GM21737 (cell line): ENCODE data around the gene ENOX2.

ENCODE experiments used
- ATAC-seq: cut with Tn5 transposase; IDR thresholded peaks from one replicate; pipeline ENCODE4 v1.9.1; 2021; ENCODE audit warnings: mild to moderate bottlenecking, moderate library complexity; ENCODE audit not compliant: unreplicated experiment

ENOX2 gene

DNA sequence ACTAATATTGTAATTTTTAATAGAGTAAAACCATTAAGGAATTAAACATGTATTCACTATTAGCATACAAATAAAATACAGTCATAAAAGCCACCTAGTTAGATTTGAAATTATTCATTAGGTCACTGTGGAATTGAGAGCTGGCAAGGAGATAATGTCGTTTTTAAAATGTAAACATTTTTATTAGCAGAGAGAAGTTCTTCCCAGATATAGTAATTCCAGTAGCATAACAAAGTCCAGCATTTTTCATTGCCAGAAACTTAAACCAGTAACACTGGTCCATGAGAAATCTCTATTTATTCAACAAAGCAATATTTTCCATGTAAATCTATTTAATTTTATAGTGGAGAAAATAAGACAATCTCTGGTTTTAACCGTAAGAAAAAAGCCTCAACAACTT, 17.5 kb downstream of the ENOX2 start:
- no peak for ATAC-seq

DNA sequence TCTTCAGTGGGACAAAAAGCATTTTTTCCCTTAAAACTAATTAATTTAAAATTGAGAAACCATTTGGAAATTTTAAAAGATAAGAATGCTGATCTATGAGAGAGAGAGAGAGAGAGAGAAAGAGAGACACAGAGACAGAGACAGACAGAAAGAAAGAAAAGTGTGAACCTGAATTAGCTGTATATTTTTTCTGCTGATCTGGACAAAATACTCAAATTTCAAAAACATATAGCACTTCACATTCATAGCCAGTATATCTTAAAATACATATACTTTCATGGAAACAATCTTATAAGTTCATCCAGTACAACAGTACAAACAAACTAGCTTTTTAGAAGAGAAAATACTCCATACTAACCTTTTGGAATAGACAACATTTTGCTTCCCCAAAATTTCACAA, 18.4 kb downstream of the ENOX2 start:
- ATAC-seq, result no peak

DNA sequence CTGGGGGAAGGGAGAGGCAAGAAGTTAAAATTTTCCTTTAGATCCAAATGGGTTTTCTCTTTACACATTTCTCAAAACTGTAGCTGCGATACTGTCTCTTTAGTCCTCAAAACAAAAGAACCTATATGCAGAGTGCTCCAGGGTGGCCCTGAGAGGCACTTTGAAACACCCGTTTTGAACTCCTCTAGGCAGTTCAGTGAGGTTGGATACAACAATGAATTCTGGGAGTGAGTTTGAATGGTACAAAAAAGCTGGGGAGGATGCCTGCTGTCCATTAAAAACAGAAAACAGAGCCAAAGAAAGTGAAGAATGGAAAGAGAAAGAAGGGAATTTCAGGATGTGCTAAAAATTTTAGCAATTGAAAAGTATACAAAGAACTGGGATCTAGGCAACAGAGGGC, 23.1 kb downstream of the ENOX2 start:
- no peak for ATAC-seq

DNA sequence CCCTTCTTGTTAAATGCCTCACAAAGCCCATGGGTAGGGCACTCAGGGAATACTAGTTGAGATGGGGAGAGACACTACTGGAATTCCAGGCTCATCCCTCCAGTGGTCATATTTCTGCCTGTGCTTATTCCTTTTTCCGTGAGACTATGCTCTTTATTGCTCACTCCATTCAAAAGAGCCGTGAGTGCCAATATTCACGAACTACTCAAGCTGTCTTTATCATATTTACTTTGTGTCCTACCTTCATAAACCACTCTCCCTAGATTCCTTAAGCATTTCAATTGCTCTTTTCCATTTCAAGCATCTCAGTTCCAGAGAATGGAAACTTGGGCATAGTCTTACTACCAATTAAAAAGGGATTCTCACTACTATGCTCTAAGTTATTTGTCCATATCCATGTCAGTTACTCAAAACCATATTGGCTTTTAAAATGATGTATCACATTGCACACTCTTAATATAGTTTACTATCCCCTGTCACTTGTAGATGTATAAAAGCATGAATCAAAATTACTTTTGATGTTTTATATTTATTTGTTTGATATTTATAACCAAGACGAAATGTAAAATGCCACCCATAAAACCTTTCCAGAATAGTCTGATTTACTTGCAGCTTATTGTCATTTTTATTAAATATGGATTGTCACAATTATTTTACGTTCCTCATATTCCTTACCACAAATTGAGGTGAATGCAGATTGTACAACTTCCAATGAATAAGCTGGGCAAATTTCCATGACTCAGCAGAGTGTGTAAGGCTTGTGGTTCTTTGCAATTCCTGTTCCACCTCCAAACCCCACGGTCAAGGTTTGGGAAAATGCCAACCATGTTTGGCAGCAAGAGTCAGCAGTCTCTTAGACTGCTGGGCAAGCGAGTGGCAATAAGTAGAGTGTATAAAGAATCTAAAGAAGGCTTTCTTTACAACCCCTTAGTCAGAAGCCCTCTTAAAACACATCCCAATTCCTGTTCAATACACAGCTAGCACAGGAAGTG, 24.4 kb downstream of the ENOX2 start:
- no peak for ATAC-seq

DNA sequence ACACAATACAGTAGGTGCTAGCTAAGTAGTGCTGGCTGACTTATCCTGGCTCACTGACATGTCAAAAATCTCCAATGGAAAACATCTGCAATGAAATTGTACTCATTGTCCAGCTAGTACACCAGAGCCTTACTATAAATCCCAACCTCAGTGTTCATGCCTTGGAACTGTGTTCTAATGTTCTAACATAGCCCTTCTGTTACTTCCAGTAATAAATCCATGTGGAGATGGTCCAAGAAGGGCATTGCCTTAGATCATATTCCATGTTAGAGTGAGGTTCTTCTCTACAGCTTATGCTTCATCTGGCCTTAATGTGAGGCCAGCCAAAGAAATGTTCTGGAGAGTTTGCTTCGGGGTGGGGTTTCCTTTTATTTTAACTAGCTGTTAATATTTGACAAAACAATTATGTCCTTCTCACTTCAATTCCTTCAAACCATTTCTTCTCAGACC, 25.1 kb downstream of the ENOX2 start:
- ATAC-seq, result no peak

DNA sequence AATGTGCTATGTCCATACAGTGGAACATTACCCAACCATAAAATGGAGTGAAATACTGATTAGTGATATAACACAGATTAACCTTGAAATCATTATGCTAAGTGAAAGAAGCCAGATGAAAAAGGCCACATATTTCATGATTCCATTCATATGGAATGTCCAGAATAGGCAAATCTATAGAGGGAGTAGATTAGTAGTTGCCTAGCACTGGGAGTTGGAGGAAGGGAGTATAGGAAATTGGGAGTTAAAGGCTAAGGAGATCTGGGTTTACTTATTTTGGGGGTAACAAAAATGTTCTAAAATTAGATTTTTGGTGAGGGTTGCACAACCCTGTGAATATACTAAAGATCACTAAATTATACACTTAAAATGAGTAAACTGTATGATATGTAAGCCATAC, 26.8 kb downstream of the ENOX2 start:
- ATAC-seq, result no peak

DNA sequence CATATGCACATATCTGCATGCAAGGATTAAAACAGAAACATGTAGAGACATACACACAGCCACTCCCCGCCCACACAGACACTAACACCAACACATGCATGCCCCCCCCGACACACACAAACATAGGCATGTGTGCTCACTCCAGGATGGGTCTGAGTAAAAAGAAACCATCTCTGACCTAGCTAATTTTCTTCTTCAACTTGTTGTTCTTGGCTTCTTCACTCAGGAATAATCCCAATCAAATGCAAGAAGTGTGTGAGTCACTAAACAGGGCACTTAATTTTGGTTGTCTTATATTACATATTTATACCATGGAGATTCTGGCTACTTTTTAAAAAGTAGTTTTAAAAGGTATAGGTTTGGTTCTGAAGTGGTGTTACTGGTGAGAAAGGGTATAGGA, 28.3 kb downstream of the ENOX2 start:
- no peak for ATAC-seq

DNA sequence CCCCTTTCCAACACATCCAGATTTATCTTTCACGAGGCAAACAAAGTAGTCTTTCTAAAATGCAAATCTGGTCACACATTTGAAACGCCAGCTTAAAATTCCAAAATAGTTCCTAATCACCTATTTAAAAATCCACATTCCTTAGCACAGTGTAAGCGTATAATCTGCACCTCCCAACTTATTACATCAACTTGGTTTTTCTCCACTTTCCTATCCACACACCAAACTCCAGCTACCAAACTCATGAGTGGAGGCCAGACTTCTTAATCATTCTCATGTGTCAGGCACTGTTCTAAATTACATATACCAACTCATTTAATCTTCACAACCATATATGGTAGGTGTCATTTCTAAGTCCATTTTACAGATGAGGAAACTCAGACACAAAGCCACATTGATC, 33.8 kb downstream of the ENOX2 start:
- no peak for ATAC-seq

DNA sequence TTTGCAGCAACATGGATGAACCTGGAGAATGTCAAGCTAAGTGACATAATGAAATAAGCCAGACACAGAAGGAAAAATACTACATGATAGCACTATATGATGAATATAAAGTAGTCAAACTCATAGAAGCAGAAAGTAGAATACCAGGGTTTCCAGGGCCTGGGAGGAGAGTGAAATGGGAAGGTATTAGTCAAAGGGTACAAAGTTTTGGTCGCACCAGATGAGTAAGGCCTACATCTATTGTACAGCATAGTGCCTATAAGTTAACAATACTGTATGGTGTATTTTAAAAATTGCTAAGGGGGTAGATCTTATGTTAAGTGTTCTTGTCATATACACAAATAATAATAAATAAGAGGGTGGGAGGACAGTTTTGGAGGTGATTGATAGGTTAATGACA, 41.5 kb downstream of the ENOX2 start:
- no peak for ATAC-seq

DNA sequence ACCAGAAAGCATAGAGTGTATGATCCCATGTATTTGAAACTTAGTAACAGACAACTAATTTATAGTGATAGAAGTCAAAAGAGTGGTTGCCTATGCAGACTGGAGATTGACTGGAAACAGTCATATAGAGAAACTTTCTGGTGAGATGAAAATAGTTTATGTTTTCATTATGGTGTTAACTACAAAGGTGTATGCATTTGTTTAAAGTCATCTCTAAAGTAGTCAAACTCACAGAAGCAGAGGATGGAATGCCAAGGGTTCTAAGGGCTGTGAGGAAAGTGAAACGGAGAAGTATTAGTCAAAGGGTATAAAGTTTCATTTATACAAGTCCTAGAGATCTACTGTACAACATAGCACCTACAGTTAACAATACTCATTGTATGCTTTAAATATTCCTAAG, 45.8 kb downstream of the ENOX2 start:
- ATAC-seq, result peak; percentile 89

DNA sequence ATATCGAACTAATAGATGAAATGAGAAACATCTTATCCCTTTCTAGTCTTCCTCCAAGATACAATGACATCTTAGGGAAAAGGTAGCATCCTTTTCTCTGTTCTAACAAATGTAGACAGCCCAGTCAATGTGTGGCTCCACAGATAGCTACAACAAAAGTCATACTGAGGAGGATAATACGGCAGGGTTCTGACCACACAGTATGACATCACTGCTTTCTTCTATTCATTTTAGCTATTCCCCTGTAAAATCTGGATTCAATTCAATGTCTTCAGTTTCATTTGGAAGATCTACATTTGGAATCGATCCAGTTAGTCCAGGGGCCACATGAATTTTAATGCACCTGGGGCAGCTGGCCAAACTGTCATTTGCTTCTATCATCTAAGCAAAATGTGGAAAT, 51.4 kb downstream of the ENOX2 start:
- ATAC-seq, result no peak

DNA sequence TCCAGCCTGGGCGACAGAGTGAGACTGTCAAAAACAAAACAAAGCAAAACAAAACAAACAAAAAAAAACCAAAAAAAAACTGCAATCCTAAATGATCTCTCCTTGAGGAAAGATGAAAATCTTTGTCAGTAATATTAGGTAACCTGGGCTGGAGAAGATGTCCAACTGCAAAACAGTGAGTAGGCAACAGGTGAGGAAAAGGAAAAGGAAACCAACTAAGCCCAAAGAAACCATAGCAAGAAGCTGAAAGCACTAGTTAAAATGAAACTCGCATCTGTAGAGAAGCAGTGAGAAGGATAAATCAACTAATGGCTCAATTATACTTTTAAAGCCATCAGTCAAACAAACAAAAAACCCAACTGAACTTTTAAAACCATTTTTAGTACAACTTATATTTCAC, 54.2 kb downstream of the ENOX2 start:
- peak; percentile 79 for ATAC-seq

DNA sequence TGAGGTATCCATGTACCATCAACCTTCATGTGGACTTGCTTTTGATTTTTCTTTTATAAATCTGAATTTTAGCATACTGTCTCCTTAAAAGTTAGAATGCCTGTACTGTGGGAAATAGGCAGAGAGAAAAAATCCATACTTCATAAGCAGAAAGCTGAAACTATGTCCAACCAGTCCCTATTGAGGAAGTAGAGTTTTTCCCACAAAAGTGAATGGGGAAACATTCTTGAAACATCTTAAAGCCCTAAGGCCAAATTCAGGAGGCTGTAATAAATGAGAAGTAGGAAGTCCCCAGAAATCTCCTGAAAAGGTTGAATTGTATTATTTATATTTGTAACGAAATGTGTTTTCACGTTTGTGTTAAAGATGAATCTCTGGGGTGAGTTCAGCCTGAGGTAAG, 56.3 kb downstream of the ENOX2 start:
- ATAC-seq, result no peak

DNA sequence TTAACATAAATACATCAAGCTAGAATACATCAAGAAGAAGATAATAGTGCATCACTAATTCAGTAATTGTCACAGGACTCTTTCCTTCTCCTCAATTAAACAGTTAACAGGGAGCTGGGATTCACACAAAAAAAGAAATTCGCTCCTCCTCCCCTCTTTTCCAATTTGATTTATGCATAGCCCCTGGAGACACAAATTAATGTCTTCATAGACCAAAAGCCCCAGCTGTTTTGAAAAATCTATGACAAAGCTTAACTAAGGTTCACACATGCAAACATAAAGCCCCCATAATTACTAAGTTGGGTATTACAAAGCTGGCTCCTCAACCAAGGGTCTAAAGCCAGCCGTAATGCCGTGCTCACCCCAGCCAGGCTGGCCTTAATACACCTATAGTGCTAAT, 61.2 kb downstream of the ENOX2 start:
- no peak for ATAC-seq

DNA sequence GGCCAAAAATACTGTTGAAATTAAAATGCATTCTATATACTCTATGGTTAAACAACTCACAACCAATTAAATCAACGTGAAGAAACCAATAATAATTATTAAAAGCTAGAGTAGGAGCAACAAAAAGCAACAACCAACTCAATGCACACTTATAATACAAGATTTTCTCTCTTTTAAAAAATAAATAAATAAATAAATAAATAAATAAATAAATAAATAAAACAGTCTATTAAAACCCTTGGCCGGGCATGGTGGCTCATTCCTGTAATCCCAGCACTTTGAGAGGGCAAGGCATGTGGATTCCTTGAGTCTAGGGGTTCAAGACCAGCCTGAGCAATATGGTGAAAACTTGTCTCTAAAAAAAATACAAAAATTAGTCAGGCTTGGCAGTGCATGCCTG, 62.7 kb downstream of the ENOX2 start:
- no peak for ATAC-seq

DNA sequence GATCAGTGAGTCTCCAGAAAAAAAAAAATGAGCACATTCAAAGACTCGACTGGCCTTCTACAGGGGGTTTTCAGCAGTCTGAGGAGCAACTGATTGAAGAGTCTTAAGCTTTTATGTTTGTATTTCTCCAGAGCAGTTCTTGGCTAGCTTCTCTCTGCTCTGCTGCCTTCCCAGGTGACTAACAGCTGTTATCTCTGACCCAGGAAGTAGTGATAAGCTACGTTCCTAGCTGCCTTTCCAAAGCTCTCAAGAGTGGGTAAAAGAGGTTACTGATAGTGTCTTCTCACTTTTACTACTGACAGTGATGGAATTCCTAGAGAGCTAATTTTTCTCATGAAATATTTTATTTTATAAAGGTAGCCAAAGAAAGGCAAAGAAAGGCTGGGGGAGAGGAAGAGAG, 66.6 kb downstream of the ENOX2 start:
- no peak for ATAC-seq

DNA sequence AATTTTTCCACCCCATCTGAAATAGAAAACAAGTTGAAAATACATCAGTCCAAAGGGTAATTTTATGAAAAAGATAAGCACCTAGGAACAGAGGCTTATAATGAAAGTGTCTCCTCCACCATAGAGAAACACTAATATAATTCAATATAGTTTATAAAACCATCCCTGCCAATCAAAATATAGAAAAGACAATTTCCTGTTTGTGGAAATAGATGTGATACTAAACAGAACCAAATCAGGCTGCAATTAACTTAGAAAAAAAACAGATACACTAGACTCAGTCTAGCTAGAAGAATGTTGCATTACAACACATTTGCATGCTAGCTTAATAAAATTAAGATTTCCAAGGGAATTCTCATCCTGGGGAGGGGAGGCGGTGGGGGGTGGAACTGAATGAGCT, 68.2 kb downstream of the ENOX2 start:
- ATAC-seq, result no peak

DNA sequence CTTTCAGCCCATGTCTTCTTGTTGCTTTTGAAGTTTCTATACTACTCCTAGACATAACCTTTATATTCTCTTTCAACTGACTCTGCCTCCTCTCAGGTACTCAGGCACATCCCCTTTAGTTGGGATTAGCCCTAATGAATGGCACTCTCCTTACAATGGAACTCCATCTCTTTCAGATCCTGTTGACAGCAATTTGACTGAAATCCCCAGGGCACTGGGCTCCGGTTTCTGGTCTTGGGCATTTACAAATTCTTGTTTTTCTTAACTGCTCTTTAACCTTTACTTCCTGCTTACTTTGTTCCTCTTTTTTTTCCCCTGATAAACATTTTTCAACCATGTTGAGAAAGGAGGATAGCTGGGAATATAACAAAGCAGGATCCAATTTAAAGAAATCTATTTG, 68.9 kb downstream of the ENOX2 start:
- ATAC-seq, result no peak

DNA sequence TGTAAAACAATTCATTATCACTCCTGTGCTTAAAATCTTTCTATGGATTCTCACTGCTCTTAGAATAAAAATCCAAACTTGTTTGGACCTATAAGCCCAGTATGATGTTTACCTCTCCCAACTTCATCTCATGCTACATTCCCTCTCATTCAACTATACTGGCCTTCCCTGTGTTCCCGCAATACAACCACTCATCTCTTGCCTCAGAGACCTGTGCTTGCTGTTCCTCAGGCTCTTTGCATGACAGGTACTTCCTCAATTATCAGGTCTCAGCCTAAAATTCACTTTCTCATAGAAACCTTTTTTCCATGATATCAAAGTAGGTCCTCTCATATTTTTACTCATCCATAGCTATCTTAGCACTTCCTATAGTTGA, 71.7 kb downstream of the ENOX2 start:
- no peak for ATAC-seq

DNA sequence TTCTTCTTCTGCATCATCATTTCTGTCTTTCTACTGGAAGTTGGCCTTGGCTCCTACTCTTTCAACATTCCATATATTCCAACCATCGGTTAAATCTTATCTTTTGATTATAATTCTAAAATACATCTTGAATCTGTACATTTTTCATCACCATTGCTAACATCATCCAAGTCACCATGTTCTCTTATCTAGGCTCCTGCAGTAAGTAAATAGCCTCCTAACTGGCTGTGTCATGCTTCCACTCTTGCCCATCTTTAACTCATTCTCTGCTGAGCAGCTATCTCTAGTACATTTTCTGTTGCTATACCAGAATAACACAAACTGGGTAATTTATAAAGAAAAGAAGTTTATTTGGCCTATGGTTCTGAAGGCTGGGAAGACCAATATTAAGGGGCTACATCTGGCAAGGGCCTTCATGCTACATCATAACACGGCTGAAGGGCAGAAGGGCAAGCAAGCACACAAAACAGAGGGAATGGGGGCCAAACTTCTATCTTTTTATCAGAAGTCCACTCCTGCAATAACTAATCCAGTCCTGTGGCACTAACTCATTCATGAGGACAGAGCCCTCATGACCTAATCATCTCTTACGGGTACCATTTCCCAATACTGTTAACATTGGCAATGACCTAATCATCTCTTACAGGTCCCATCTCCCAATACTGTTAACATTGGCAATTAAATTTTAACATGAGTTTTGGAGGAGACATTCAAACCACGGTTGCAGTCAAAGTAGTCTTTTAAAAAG, 72.2 kb downstream of the ENOX2 start:
- no peak for ATAC-seq

DNA sequence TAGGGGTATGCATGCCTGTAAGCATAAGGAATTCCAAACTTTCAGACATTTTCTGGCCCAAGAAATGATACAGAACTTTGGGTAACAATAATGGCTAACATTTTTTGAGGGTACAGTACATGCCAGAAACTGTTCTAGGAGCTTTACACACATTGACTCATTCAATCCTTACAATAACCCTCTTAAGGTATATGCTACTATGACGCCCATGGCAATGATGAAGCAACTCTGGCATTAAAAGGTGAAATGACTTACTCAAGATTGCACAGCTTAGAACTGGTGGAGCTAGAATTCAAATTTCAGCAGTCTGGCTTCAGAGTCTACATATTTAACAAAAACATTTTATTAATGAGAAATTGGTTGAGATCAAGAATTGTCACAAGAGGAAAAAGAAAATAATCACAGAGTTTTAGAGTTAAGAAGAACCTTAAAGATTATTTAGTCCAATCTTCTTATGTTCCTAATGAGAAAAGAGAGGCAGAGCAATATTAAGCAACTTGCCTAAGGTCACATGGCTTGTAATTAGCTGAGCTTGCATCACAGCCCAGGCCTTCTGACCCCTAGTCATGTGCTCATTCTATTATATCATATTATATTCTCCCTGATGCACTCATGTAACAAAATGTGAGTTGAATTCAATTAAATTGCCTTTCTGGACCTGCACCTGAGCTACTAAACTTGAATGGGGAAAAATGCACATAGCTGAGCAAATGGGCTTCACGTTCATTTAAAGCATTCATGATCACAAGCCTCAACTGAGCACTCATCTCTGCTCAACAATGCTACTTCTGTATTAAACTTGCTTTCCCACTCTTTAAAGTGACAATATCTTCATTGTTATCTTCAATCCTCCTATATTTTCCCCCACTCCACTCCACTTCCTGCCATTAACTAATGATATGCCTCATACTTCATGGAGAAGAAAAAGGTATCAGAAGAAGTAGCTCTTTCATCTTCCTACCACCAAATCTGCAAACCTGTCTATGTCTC, 73.2 kb downstream of the ENOX2 start:
- no peak for ATAC-seq
